WI38 (cell line): ENCODE measurements around the gene EIF3D.

Experiments used
- H3K4me3 ChIP-seq: 2 replicates; pipeline ENCODE4 v1.5.1; 2011; ENCODE audit warnings: low read depth, mild to moderate bottlenecking, control low read depth, low read length
- CTCF ChIP-seq: IDR thresholded peaks from 2 replicates; pipeline ENCODE4 v1.5.1; 2012; ENCODE audit warnings: low read depth, mild to moderate bottlenecking, control low read depth, low read length

EIF3D gene

DNA sequence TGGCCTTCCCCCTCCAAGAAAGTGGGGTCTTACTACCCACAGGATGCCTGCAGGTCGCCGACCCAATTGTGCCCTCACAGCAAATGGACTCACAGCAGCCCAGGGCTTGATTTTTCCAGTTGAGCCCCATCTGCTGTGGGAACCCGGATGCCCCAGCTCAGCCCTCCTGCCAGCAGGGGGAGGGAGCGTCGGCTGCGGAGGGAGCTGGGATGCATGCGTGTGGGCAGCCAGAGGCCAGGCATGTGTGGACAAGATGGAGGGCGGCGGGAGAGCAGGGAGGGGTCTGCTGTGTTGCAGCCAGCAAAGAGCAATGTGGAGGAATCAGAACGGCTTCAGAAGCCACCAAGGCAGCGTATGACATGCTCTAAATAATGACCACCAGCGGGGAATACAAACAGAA is 41.0 kb upstream of the EIF3D start:
- TF ChIP-seq CTCF: peak; percentile 35; the same call in 1 of the 2 replicates
- H3K4me3 ChIP-seq: no peak overlapping the region

- H3K4me3 ChIP-seq: no peak overlapping the region
- TF ChIP-seq CTCF: no peak
Measured at GRCh38 chr22:36568846-36569245, 39.9 kb upstream of the EIF3D start.

DNA sequence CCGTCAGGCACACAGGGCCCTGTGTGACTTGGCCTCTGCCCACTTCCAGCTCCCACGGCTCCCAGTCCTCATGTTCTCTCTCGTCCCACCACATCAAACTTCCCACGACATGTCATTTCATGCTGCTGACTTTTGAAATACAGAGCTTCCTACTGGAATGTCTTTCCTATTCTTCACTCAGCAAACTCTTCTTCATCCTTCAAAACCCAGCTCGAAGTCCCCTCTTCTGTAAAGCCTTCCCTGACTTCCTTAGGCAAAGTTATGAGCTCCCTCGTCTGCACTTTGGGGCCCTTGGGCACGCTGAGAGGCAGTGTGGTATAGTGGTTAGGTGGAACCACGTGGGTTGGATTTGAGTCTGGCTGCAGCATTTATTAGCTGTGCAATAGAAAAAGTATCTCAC is 37.8 kb upstream of the EIF3D start:
- no peak overlapping the region for H3K4me3 ChIP-seq
- no peak for TF ChIP-seq CTCF

- no peak for TF ChIP-seq CTCF
- no peak overlapping the region for H3K4me3 ChIP-seq
Measured at GRCh38 chr22:36565686-36566085, 36.7 kb upstream of the EIF3D start.

GRCh38 chr22:36565159-36565507 is 36.2 kb upstream of the EIF3D start:
- no peak overlapping the region for H3K4me3 ChIP-seq
- TF ChIP-seq CTCF: no peak

DNA sequence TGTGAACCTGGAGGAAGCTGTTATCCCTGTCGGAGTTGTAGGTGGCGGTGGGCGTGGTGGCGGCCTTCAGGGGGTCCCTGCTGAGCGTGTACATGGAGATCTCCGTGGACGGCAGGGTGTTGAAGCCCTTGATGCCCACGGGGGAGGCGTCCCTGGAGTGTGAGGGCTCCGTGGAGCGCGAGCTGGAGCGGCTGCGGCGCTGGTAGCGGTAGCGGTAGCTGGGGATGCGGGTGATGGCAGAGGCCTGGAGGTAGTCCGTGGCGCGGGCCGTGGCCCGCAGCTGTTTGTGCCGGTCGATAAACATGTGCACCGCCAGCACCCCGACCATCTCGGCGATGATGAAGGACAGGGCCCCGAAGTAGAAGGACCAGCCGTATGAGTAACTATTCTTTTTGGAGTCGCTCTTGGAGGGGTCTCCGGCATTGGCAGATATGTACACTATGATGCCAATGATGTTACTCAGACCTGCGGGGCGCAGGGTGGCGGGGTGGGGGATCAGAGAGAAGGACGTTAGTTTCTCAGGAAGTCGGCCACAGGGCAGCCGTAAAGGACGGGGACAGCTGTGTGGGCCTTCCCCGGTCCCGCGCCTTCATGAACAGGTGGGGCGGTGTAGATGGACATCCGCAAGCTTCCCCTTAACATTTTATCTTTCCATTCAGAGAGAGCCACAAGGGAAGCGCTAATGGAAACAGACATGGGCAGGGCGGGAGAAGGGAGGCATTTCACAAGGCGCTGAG is 35.6 kb upstream of the EIF3D start:
- no peak for TF ChIP-seq CTCF
- H3K4me3 ChIP-seq: no peak overlapping the region

- no peak overlapping the region for H3K4me3 ChIP-seq
- no peak for TF ChIP-seq CTCF
Measured at GRCh38 chr22:36563898-36564297, 34.9 kb upstream of the EIF3D start.
